GM12878 (cell line): ENCODE measurements around the gene MS4A4E.

Experiments
- EZH2 ChIP-seq: IDR thresholded peaks from 2 replicates; pipeline ENCODE4 v1.6.1; 2012; ENCODE audit warnings: low read depth, mild to moderate bottlenecking, control low read depth, inconsistent platforms, low read length, borderline replicate concordance; ENCODE audit not compliant: control insufficient read depth
- GABPA ChIP-seq: IDR thresholded peaks from 2 replicates; pipeline ENCODE4 v1.6.1; 2014; ENCODE audit warnings: antibody characterized with exemption, low read depth, mild to moderate bottlenecking, inconsistent platforms
- MTA3 ChIP-seq: IDR thresholded peaks from 2 replicates; pipeline ENCODE4 v1.6.1; 2012; ENCODE audit warnings: low read length, inconsistent platforms, borderline replicate concordance
- TF ChIP-seq, protein P1 (sequence below), 3 experiments: IDR thresholded peaks in 2 of 3; conservative IDR thresholded peaks in 1 of 3; 2 replicates each; pipeline ENCODE4 v1.5.1; 2011; ENCODE audit warnings: low read depth in 3 of 3, low read length in 3 of 3, mild to moderate bottlenecking in 3 of 3, control low read depth in 2 of 3, moderate library complexity in 2 of 3, inconsistent platforms in 1 of 3, mixed read lengths in 1 of 3; ENCODE audit not compliant: control insufficient read depth in 2 of 3, insufficient read depth in 1 of 3; ENCODE audit errors: extremely low read depth in 1 of 3
- TF ChIP-seq, protein P2 (sequence below): fragments of 450-650 bp; formaldehyde crosslinking; IDR thresholded peaks from 2 replicates; pipeline ENCODE4 v1.4.0; 2022; ENCODE audit warnings: mild to moderate bottlenecking, moderate library complexity

DNA sequence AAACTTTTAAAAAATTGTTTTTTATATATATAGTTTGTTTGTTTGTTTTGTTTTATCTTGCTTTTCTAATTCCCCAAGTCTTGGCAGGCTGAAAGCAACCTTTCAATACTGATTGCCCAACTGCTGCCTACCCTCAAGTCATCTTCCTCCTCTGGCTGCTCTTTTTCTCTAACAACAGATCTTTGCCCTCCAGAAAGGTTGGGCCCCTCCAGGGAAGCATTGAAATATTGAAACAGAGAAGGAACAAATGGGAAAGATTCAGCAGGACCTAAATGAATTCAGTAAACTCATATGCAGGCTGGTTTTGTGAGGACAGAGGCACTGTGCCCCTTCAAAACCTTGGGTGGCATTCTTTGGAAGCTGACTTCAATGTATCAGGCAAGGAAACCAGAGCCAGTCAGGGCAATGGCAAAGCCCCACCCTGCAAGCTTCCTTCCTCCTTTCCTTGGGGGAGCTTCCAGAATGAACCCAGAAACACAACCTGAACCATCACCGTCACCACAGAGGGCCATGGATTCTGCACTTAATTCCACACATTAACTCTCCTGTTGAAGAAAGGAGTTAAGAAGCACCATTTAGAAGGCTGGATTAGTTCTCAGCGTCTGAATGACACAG is 59.2 kb downstream of the MS4A4E start:
- TF ChIP-seq, protein P1, sequence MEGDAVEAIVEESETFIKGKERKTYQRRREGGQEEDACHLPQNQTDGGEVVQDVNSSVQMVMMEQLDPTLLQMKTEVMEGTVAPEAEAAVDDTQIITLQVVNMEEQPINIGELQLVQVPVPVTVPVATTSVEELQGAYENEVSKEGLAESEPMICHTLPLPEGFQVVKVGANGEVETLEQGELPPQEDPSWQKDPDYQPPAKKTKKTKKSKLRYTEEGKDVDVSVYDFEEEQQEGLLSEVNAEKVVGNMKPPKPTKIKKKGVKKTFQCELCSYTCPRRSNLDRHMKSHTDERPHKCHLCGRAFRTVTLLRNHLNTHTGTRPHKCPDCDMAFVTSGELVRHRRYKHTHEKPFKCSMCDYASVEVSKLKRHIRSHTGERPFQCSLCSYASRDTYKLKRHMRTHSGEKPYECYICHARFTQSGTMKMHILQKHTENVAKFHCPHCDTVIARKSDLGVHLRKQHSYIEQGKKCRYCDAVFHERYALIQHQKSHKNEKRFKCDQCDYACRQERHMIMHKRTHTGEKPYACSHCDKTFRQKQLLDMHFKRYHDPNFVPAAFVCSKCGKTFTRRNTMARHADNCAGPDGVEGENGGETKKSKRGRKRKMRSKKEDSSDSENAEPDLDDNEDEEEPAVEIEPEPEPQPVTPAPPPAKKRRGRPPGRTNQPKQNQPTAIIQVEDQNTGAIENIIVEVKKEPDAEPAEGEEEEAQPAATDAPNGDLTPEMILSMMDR (IDR thresholded peaks at IDR 0.05 in 2 of 3, conservative IDR thresholded peaks at IDR 0.05 in 1 of 3; ENCODE audit: control insufficient read depth in 2 of 3, extremely low read depth in 1 of 3, insufficient read depth in 1 of 3, low read depth in 3 of 3, low read length in 3 of 3): no peak
- no peak for TF ChIP-seq EZH2
- TF ChIP-seq GABPA: no peak
- TF ChIP-seq, protein P2, sequence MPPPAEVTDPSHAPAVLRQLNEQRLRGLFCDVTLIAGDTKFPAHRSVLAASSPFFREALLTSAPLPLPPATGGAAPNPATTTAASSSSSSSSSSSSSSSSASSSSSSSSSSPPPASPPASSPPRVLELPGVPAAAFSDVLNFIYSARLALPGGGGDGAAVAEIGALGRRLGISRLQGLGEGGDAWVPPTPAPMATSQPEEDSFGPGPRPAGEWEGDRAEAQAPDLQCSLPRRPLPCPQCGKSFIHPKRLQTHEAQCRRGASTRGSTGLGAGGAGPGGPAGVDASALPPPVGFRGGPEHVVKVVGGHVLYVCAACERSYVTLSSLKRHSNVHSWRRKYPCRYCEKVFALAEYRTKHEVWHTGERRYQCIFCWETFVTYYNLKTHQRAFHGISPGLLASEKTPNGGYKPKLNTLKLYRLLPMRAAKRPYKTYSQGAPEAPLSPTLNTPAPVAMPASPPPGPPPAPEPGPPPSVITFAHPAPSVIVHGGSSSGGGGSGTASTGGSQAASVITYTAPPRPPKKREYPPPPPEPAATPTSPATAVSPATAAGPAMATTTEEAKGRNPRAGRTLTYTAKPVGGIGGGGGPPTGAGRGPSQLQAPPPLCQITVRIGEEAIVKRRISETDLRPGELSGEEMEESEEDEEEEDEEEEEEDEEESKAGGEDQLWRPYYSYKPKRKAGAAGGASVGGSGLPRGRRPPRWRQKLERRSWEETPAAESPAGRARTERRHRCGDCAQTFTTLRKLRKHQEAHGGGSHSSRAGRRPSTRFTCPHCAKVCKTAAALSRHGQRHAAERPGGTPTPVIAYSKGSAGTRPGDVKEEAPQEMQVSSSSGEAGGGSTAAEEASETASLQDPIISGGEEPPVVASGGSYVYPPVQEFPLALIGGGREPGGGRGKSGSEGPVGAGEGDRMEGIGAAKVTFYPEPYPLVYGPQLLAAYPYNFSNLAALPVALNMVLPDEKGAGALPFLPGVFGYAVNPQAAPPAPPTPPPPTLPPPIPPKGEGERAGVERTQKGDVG (CRISPR knock-in tag): no peak
- no peak for TF ChIP-seq MTA3
